Omental fat pad (tissue), 4 donors: ENCODE data around the gene TRABD2B. TPM values are rescaled to one million over a fixed set of nuclear protein-coding genes. Genes with fewer than 3 reads are reported as not detected.

ENCODE experiments used
- ATAC-seq: fragments of 150-250 bp; one replicate; pipeline ENCODE4 v1.9.1; 2016; ENCODE audit warnings: mild to moderate bottlenecking, moderate library complexity; ENCODE audit not compliant: low FRiP score
- DNase-seq: peaks from one replicate; pipeline ENCODE4 v3.0.0-alpha.2; 2019; ENCODE audit warnings: low spot score
- total RNA-seq, 4 donors: library from RNA; depleted of rRNA; stranded (reverse); fragments of >200 nt; gene quantifications; one replicate each; pipeline ENCODE4 v1.1.0, GENCODE V29; 2016
- TF ChIP-seq, protein P1 (sequence below), 3 donors: fragments of 450-650 bp; IDR thresholded peaks; one replicate each; pipeline ENCODE4 v1.5.1; 2016 to 2017; ENCODE audit warnings: antibody characterized with exemption in 3 of 3, mild to moderate bottlenecking in 3 of 3, moderate library complexity in 2 of 3

Gene TRABD2B
- total RNA-seq, 4 donors from 2014 or later = 0.82 to 3.0 (median 1.8) TPM

DNA sequence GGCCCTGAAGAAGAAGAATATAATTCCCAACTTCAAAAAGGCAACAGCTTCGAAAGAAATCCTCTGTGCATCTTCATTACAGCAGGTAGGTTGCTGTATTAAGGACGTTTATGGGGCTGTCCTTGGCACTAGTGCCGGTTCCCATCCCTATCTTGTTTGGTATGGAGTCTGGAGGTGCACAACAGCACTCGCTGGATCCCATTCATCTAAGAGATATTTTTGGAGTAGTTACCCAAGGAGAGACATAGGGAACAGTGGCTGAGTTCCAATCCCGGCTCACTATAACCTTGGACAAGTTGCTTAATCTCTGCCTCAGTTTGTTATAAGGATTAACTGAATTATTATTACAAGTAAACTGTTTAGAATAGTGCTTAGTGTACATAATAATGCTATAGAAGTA, 106.4 kb downstream of the TRABD2B start:
- DNase-seq = no peak
- TF ChIP-seq, protein P1, sequence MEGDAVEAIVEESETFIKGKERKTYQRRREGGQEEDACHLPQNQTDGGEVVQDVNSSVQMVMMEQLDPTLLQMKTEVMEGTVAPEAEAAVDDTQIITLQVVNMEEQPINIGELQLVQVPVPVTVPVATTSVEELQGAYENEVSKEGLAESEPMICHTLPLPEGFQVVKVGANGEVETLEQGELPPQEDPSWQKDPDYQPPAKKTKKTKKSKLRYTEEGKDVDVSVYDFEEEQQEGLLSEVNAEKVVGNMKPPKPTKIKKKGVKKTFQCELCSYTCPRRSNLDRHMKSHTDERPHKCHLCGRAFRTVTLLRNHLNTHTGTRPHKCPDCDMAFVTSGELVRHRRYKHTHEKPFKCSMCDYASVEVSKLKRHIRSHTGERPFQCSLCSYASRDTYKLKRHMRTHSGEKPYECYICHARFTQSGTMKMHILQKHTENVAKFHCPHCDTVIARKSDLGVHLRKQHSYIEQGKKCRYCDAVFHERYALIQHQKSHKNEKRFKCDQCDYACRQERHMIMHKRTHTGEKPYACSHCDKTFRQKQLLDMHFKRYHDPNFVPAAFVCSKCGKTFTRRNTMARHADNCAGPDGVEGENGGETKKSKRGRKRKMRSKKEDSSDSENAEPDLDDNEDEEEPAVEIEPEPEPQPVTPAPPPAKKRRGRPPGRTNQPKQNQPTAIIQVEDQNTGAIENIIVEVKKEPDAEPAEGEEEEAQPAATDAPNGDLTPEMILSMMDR (IDR thresholded peaks at IDR 0.05) = no peak
- ATAC-seq = no peak

DNA sequence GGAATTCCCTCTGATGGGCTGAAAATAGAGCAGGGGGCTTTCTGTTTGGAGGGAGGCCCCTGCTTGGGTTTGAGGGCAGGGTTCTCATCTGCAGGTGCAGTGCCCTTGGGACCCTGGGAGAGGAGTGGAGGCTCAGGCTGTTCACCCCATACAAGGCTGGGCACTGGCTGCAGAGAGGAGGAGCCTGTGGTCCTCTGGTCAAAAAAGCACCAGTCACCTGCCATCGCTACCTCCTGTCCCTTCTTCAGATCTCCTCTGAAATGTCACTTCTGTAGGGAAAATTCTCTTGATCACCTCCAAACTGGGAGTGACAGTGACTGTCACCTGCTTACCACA, 108.9 kb downstream of the TRABD2B start:
- TF ChIP-seq, protein P1 (IDR thresholded peaks at IDR 0.05) = no peak
- no peak for ATAC-seq

DNA sequence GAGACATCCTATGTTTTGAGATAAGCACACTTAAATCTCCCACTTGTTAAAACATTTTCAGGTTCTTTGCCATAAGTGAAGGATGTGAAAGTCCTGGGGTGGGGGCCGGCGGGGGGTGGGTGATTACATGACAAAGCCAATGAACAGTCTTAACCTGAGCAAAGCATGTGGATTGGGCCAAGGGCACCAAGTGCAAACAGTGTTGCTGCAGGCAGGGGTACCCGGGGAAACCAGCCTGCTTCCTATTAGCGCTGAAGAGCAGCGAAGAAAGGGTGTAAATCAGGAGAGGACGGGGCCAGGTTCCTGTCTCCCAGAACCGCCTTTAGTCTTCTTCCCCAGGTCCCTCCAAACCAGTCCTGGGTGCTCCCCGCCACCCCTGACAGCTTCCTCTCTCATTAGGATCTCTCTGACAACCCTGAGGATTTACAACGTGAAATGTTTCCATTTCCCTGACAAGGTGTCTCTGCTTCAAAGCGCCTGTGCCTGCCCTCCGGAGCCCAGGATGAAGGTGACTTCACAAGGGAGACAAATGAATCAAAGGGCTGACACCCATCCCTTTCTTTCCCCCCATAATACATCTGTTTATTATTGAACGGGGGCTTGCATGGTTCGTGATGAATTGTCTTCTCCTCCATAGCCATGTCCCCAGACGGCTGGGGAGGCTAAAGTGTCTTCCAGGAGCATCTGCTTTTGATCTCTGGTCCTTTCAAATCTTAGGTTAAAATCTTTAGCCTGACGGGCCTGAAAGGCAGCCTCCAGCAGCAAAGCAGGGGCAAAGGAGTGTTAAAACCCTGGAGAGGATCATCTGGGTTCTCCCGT, 109.5 kb downstream of the TRABD2B start:
- TF ChIP-seq, protein P1 (IDR thresholded peaks at IDR 0.05) = no peak
- DNase-seq = no peak

More for the DNA sequence above, 108.9 kb downstream of the TRABD2B start:
- no peak for DNase-seq

DNA sequence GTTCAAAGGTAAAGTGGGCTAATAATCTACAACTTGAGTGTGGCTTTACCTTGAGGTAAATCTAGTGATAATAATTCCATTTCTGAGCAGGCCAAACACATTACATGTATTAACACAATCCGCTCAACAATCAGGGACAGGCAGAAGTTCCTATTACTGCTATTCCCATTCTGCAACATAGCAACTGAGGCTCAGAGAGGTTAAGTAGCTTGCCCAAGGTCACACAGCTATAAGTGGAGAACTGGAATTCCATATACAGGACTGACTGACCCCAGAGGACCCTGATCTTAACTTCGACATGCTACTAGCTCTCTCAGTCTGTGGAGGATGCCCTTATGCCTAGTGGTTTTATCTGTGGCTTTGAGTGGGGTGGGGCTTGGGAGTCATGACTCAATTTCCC, 110.1 kb downstream of the TRABD2B start:
- TF ChIP-seq, protein P1 (IDR thresholded peaks at IDR 0.05) = no peak
- DNase-seq = no peak
- no peak for ATAC-seq

More for the DNA sequence above, 109.5 kb downstream of the TRABD2B start:
- no peak for ATAC-seq

DNA sequence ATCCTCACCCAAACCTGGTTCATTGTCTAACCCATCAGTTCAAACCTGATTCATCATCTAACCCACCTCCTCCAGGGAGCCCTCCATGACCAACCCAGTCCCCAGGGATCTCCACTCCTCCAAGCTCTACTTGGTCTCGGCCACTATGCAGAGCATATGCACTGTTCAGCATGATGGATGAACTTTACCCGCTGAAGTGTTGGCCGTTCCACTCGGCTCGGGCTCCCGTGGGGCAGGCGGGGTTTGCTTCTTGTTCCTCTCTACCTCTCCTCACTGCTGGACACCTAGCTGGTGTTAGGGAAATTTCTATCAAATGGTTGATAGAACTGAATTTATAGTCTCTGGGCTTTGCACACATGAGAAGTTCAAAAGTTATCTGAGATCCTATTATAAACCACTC, 111.0 kb downstream of the TRABD2B start:
- ATAC-seq (no peak), DNase-seq (no peak)
- TF ChIP-seq, protein P1 (IDR thresholded peaks at IDR 0.05) = no peak

DNA sequence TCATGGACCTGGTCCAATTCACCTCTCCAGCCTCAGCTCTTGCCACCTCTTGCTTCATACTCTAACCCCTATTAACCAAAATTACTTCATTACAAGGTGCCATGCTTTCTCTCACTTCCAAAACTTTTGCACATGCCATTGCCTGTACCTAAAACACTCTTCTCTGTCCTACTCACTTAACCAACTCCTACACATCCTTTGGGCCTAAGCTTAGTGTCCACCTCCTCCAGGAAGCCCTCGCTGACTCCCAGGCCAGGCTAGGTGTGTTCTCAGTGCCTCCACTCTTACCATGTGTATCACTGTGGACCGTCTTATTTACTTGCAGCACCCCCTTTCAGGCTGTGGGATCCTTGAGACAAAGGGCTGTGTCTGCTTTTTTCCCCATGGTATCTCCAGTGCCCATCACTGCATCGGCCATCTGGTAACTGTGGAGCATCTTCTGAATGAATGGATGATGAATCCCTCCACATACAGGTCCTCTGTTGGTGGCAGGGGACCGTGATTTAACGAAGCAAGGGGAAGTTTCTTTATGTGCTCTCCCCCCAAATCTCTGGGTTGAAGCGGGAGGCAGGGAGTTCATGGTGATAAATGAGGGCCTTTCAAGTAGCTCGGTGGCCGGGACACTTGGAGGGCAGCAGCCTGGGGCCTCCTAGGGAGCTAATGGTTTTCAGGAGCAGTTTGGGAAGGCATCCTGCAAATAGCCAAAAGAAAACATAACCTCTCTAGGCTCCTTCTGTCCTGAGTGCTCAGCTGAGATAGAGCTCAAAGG, 111.9 kb downstream of the TRABD2B start:
- ATAC-seq (no peak), DNase-seq (no peak)
- TF ChIP-seq, protein P1 (IDR thresholded peaks at IDR 0.05) = no peak
